Loucy (cell line): ENCODE data around the gene SMIM44.

Experiments used
- H2AFZ ChIP-seq: fragments of 200-600 bp; sonication (generic); 2 replicates; pipeline ENCODE4 v1.6.0; 2016; ENCODE audit warnings: antibody characterized with exemption, mild to moderate bottlenecking, low read length, moderate library complexity
- H3F3A ChIP-seq: fragments of 200-600 bp; 2 replicates; pipeline ENCODE4 v1.6.0; 2016; ENCODE audit warnings: antibody characterized with exemption, low read depth, mild to moderate bottlenecking
- H3K27me3 ChIP-seq: fragments of 200-600 bp; sonication (generic); 2 replicates; pipeline ENCODE4 v1.6.1; 2014; ENCODE audit warnings: low read length, mild to moderate bottlenecking; ENCODE audit not compliant: insufficient read depth, poor library complexity, severe bottlenecking
- H3K36me3 ChIP-seq: fragments of 200-600 bp; sonication (generic); 2 replicates; pipeline ENCODE4 v1.6.1; 2016; ENCODE audit warnings: low read length; ENCODE audit not compliant: insufficient read depth
- H3K4me1 ChIP-seq: fragments of 200-600 bp; sonication (generic); 2 replicates; pipeline ENCODE4 v1.5.1; 2014; ENCODE audit warnings: low read length, mild to moderate bottlenecking; ENCODE audit not compliant: insufficient read depth, poor library complexity, severe bottlenecking
- H3K4me2 ChIP-seq: fragments of 200-600 bp; sonication (generic); 2 replicates; pipeline ENCODE4 v1.6.0; 2014; ENCODE audit warnings: antibody characterized with exemption, low read length, low read depth, mild to moderate bottlenecking; ENCODE audit not compliant: poor library complexity, severe bottlenecking
- H3K4me3 ChIP-seq: fragments of 200-600 bp; sonication (generic); 2 replicates; pipeline ENCODE4 v1.5.1; 2014; ENCODE audit warnings: low read length, mild to moderate bottlenecking, mixed read lengths; ENCODE audit not compliant: poor library complexity, severe bottlenecking
- H3K79me2 ChIP-seq: fragments of 200-600 bp; sonication (generic); 2 replicates; pipeline ENCODE4 v1.6.1; 2014; ENCODE audit warnings: low read length; ENCODE audit not compliant: insufficient read depth
- H3K9ac ChIP-seq: fragments of 200-600 bp; sonication (generic); 2 replicates; pipeline ENCODE4 v1.6.0; 2014; ENCODE audit warnings: mild to moderate bottlenecking, low read depth, low read length, moderate library complexity; ENCODE audit not compliant: poor library complexity, severe bottlenecking
- H3K9me2 ChIP-seq: fragments of 200-600 bp; sonication (generic); replicated peaks from 2 replicates; pipeline ENCODE4 v1.6.1; 2016; ENCODE audit warnings: low read depth, low read length, mixed read lengths
- H3K9me3 ChIP-seq: fragments of 200-600 bp; sonication (generic); 2 replicates; pipeline ENCODE4 v1.6.1; 2014; ENCODE audit warnings: mild to moderate bottlenecking, antibody characterized with exemption, low read length, low read depth; ENCODE audit not compliant: insufficient read depth
- H4K20me1 ChIP-seq: fragments of 200-600 bp; sonication (generic); 2 replicates; pipeline ENCODE4 v1.6.0; 2014; ENCODE audit warnings: antibody characterized with exemption, low read length, mild to moderate bottlenecking; ENCODE audit not compliant: insufficient read depth, poor library complexity, severe bottlenecking
- CTCF ChIP-seq: fragments of 200-600 bp; sonication (generic); conservative IDR thresholded peaks from 2 replicates; pipeline ENCODE4 v1.5.1; 2014; ENCODE audit warnings: mild to moderate bottlenecking, antibody characterized with exemption, low read length
- EZH2phosphoT487 ChIP-seq: fragments of 200-600 bp; IDR thresholded peaks from 2 replicates; pipeline ENCODE4 v1.6.1; 2018; ENCODE audit warnings: antibody characterized with exemption, mild to moderate bottlenecking, moderate library complexity, borderline replicate concordance

The SMIM44 gene

GRCh38 chr19:3524904-3525451 lies 41.7 kb upstream of the SMIM44 start:
- Histone ChIP-seq H3K36me3 (peaks cover 60% of the 10 kb centered on the region; the same call in 1 of the 2 replicates), H3K79me2 (peaks cover 26% of the 10 kb centered on the region), H3F3A (no peaks in the 10 kb centered on the region), H3K27me3 (no peaks in the 10 kb centered on the region), H4K20me1 (peaks cover 15% of the 10 kb centered on the region), H2AFZ (no peak overlapping the region), H3K4me1 (no peaks in the 10 kb centered on the region), H3K9me3 (no peaks in the 10 kb centered on the region), H3K4me2 (no peak overlapping the region), H3K9ac (no peak overlapping the region), H3K4me3 (no peak overlapping the region), H3K9me2 (no peaks in the 10 kb centered on the region)
- TF ChIP-seq CTCF (no peak), EZH2phosphoT487 (no peak)

DNA sequence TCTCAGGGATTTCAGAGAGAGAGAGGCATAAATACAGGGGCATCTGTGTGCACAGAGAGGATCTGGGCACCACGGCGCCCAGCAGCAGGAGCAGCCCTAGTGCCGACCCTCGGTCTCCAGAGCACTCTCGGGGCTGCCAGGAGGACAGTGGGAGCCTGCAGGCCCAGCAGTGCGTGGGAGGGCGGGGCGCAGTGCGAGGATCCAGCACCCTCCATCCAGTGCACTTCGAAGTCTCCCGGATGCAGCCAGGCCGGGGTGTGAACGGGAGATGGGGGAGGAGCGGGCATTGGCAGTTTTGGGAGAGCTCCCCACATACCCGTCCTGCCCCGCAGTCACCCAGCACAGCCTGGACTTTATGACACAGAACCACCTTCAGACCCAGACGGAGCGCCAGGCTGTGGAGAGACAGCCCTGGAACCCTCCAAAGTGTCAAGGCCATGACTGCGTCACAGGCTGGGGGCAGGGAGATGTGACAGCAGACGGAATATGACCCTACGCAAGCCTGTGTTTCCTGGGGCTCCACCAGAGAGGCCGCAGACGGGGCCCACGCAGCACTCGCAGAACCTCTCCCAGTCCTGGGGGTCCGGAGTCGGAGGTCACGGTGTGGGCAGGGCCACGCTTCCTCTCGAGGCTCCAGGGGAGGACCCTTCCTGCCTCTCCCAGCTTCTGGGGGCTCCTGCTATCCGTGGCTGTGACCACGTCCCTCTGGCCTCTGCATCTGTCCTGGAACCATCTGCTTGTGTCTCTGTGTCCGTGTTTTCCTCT lies 41.0 kb upstream of the SMIM44 start:
- no peak overlapping the region for H3K9ac ChIP-seq
- no peaks in the 10 kb centered on the region for H3K4me1 ChIP-seq
- H4K20me1 ChIP-seq = peaks cover 22% of the 10 kb centered on the region
- H3K4me3 ChIP-seq = no peak overlapping the region
- H3K9me3 ChIP-seq = no peaks in the 10 kb centered on the region
- H3K79me2 ChIP-seq = peaks cover 33% of the 10 kb centered on the region
- H3K4me2 ChIP-seq = no peak overlapping the region
- peaks cover 66% of the 10 kb centered on the region; the same call in 1 of the 2 replicates for H3K36me3 ChIP-seq
- H3K9me2 ChIP-seq = no peaks in the 10 kb centered on the region
- no peak for TF ChIP-seq EZH2phosphoT487
- no peak for TF ChIP-seq CTCF
- no peak overlapping the region for H2AFZ ChIP-seq
- H3K27me3 ChIP-seq = no peaks in the 10 kb centered on the region
- H3F3A ChIP-seq = no peaks in the 10 kb centered on the region

DNA sequence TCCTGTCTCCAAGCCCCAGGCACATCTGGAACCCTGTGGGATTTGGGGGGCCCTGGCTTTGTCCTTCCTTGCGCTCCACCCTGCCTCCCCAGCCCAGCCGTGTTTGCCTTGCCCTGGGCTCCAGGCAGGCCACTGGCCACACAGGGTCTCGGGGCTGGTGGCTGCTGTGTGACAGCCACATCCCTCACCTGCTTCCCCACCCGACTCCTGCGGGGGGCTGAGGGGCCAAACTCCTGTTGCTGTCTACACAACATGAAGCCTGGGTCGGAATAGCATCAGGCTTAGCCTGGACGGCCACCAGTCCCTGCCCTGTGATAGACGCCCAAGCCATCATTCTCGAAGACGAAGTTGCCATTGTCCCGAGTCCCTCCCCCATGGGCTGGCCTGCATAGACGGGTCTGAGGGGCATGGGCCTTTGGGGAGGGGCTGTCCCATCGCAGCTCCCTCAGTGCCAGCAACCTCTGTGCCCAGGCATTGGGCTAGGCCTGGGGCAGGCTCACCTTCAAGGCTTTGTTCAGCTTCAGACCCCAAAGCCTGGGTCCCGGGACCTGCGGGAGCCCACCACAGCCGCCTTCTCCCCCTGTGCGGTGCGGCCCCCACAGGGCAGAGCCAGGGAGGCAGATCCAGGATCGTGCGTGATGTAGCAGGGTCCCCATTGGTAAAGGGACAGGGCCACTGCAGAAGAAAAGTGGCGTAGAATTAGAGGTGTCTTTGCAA lies 40.3 kb upstream of the SMIM44 start:
- Histone ChIP-seq H3K9ac (no peak overlapping the region), H3F3A (no peaks in the 10 kb centered on the region), H3K9me3 (no peaks in the 10 kb centered on the region), H3K27me3 (no peaks in the 10 kb centered on the region), H2AFZ (no peak overlapping the region), H3K4me2 (no peak overlapping the region), H4K20me1 (peaks cover 27% of the 10 kb centered on the region), H3K36me3 (peaks cover 71% of the 10 kb centered on the region; the same call in 1 of the 2 replicates), H3K9me2 (no peaks in the 10 kb centered on the region), H3K79me2 (peaks cover 40% of the 10 kb centered on the region), H3K4me1 (no peaks in the 10 kb centered on the region), H3K4me3 (no peak overlapping the region)
- TF ChIP-seq EZH2phosphoT487 (no peak), CTCF (no peak)
